SK-N-SH treated with all-trans-retinoic acid at 6 μM for 48 hours (cell line): ENCODE data around the gene TRAF1.

Source experiments
- ATAC-seq: fragments of 200-7000 bp; cut with Tn5 transposase; 3 replicates; pipeline ENCODE4 v1.9.1; 2020; ENCODE audit warnings: mild to moderate bottlenecking, moderate library complexity
- ARNTL ChIP-seq: fragments of 450-650 bp; formaldehyde crosslinking; IDR thresholded peaks from 2 replicates; pipeline ENCODE4 v1.5.0; 2020; ENCODE audit warnings: low read depth, mild to moderate bottlenecking, moderate library complexity, borderline replicate concordance
- BACH2 ChIP-seq: fragments of 250-450 bp; sonication (Bioruptor Pico); IDR thresholded peaks from 2 replicates; pipeline ENCODE4 v1.9.0; 2021; ENCODE audit warnings: mild to moderate bottlenecking, borderline replicate concordance
- CSDC2 ChIP-seq: fragments of 250-450 bp; sonication (Bioruptor Pico); IDR thresholded peaks from 2 replicates; pipeline ENCODE4 v1.5.0; 2020; ENCODE audit warnings: mild to moderate bottlenecking, moderate library complexity
- ESRRG ChIP-seq: fragments of 250-450 bp; sonication (Bioruptor Pico); IDR thresholded peaks from 2 replicates; pipeline ENCODE4 v1.6.1; 2021; ENCODE audit warnings: mild to moderate bottlenecking
- ISL1 ChIP-seq: fragments of 250-450 bp; sonication (Bioruptor Pico); IDR thresholded peaks from 2 replicates; pipeline ENCODE4 v2.1.2; 2022; ENCODE audit warnings: mild to moderate bottlenecking, moderate library complexity
- OSR1 ChIP-seq: fragments of 250-450 bp; sonication (Bioruptor Pico); IDR thresholded peaks from 2 replicates; pipeline ENCODE4 v1.8.0; 2022; ENCODE audit warnings: moderate library complexity, mild to moderate bottlenecking, inconsistent platforms
- PPARA ChIP-seq: fragments of 250-450 bp; sonication (Bioruptor Pico); IDR thresholded peaks from 2 replicates; pipeline ENCODE4 v1.5.0; 2020; ENCODE audit warnings: mild to moderate bottlenecking, borderline replicate concordance
- RARB ChIP-seq: fragments of 250-450 bp; sonication (Bioruptor Pico); IDR thresholded peaks from 2 replicates; pipeline ENCODE4 v1.8.0; 2021; ENCODE audit warnings: mild to moderate bottlenecking, moderate library complexity
- SNAI2 ChIP-seq: fragments of 250-450 bp; sonication (Bioruptor Pico); IDR thresholded peaks from 2 replicates; pipeline ENCODE4 v1.5.0; 2020; ENCODE audit warnings: mild to moderate bottlenecking, moderate library complexity
- TCF4 ChIP-seq: fragments of 250-450 bp; sonication (Bioruptor Pico); IDR thresholded peaks from 2 replicates; pipeline ENCODE4 v1.8.0; 2021; ENCODE audit warnings: mild to moderate bottlenecking, moderate library complexity, borderline replicate concordance
- TOX ChIP-seq: fragments of 250-450 bp; sonication (Bioruptor Pico); IDR thresholded peaks from 2 replicates; pipeline ENCODE4 v1.8.0; 2021; ENCODE audit warnings: mild to moderate bottlenecking, moderate library complexity, borderline replicate concordance
- ZC3H10 ChIP-seq: fragments of 250-450 bp; sonication (Bioruptor Pico); IDR thresholded peaks from 2 replicates; pipeline ENCODE4 v1.5.1; 2021; ENCODE audit warnings: mild to moderate bottlenecking, moderate library complexity
- ZFP3 ChIP-seq: fragments of 250-450 bp; sonication (Bioruptor Pico); IDR thresholded peaks from 2 replicates; pipeline ENCODE4 v1.5.0; 2020; ENCODE audit warnings: mild to moderate bottlenecking, moderate library complexity
- ZFP30 ChIP-seq: fragments of 450-650 bp; formaldehyde crosslinking; IDR thresholded peaks from 2 replicates; pipeline ENCODE4 v1.5.0; 2022; ENCODE audit warnings: mild to moderate bottlenecking, moderate library complexity
- ZNF565 ChIP-seq: fragments of 450-650 bp; formaldehyde crosslinking; conservative IDR thresholded peaks from 2 replicates; pipeline ENCODE4 v1.5.0; 2020; ENCODE audit warnings: low read depth, mild to moderate bottlenecking, moderate library complexity
- ZNF8 ChIP-seq: fragments of 450-650 bp; formaldehyde crosslinking; IDR thresholded peaks from 2 replicates; pipeline ENCODE4 v1.5.0; 2020; ENCODE audit warnings: mild to moderate bottlenecking, moderate library complexity
- TF ChIP-seq, protein P1 (sequence below): fragments of 250-450 bp; sonication (Bioruptor Pico); IDR thresholded peaks from 2 replicates; pipeline ENCODE4 v1.5.0; 2020; ENCODE audit warnings: mild to moderate bottlenecking, moderate library complexity
- TF ChIP-seq, protein P2 (sequence below): fragments of 250-450 bp; sonication (Bioruptor Pico); IDR thresholded peaks from 2 replicates; pipeline ENCODE4 v1.8.0; 2021; ENCODE audit warnings: low read depth, mild to moderate bottlenecking, moderate library complexity, borderline replicate concordance
- TF ChIP-seq, protein P3 (sequence below): fragments of 250-450 bp; sonication (Bioruptor Pico); IDR thresholded peaks from 2 replicates; pipeline ENCODE4 v1.5.1; 2021; ENCODE audit warnings: mild to moderate bottlenecking, moderate library complexity
- TF ChIP-seq, protein P4 (sequence below): fragments of 250-450 bp; sonication (Bioruptor Pico); IDR thresholded peaks from 2 replicates; pipeline ENCODE4 v1.8.0; 2020; ENCODE audit warnings: mild to moderate bottlenecking, moderate library complexity, borderline replicate concordance

Gene TRAF1

DNA sequence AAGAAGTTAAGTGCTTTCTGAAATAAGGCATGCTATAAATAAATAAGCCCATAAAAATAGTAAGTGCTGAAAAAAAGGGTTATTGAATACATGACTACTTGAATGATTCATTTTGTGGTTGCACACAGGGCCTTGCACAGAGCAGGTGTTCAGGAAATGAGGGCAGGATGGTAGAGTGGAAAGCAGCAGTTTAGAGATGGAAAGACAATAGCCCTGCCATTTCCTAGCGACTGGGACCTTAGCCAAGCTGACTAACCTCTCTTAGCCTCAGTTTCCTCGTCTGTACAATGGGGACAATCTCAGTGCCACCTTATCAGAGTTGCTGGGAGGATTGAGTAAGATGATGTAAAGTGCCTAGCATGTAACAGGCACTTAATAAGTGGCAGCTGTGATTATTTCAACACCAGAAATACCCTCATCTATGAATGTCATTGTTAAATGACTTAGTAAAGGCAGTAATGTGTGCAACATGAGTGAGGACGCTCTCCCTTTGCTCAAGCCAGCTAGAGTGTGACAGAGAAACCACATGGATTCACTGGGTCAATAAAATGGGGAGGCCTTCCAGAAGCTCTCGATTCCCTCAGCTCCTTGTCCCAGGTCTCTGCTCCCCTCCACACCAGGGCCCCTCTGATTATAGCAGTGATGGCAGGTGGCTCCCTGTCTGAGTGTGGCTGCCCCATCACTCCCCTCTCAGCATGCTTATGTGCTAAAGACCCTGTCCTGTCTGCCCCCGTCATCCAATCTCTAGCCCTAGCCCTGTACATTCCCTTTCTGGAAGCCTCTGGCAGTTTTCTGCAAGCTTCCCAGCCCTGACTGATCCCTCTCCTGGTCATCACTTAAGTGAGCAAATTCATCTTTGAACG lies 33.6 kb downstream of the TRAF1 start:
- ATAC-seq: peak; percentile 69
- no peak for TF ChIP-seq ZC3H10 (CRISPR knock-in tag)
- TF ChIP-seq, protein P1, sequence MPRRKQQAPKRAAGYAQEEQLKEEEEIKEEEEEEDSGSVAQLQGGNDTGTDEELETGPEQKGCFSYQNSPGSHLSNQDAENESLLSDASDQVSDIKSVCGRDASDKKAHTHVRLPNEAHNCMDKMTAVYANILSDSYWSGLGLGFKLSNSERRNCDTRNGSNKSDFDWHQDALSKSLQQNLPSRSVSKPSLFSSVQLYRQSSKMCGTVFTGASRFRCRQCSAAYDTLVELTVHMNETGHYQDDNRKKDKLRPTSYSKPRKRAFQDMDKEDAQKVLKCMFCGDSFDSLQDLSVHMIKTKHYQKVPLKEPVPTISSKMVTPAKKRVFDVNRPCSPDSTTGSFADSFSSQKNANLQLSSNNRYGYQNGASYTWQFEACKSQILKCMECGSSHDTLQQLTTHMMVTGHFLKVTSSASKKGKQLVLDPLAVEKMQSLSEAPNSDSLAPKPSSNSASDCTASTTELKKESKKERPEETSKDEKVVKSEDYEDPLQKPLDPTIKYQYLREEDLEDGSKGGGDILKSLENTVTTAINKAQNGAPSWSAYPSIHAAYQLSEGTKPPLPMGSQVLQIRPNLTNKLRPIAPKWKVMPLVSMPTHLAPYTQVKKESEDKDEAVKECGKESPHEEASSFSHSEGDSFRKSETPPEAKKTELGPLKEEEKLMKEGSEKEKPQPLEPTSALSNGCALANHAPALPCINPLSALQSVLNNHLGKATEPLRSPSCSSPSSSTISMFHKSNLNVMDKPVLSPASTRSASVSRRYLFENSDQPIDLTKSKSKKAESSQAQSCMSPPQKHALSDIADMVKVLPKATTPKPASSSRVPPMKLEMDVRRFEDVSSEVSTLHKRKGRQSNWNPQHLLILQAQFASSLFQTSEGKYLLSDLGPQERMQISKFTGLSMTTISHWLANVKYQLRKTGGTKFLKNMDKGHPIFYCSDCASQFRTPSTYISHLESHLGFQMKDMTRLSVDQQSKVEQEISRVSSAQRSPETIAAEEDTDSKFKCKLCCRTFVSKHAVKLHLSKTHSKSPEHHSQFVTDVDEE: no peak
- no peak for TF ChIP-seq TOX (CRISPR knock-in tag)
- TF ChIP-seq ZNF565: no peak
- TF ChIP-seq PPARA (CRISPR knock-in tag): no peak
- TF ChIP-seq ZFP3 (CRISPR knock-in tag): no peak
- no peak for TF ChIP-seq BACH2

DNA sequence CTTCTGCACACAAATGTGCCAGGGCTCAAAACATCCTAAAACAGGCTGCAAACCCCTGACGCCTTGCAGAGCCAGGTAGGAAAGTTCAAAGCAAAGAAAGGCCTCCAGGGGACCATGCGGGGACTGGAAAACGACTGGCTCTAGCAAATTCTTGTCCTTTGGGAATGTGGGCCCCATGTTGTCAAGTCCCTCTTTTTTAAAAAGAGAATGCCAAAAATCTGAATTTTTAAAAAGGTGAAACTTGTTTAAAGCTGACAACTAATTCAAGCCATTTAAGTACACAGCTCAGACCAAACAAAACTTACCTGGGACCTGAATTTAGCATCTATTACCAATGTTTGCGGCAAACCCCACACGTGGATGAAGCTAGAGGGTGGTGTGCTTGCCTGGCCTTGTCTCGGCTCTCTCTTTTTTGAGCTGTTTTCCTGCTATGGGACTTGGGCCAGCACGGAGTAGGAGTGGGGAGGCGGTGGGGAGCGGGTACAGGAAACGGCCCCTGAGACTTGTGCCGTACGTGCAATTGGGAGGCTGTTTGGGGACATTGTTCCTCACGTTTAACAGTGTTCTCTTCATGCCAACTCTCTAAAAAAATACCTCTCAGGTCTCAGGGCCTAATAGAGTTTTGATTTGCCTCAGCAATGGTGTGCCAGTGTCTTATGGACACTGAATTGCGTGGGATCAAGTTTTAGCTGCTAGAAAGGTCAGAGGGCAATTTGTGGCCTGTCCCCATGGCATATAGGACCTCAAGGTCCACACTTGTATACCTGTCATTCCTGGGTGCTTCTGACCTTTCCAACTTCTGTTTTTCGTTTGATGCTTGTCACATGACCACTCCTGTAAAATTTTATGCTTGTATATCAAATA lies 34.5 kb downstream of the TRAF1 start:
- no peak for TF ChIP-seq ESRRG (CRISPR knock-in tag)
- no peak for TF ChIP-seq ZNF8 (CRISPR knock-in tag)
- TF ChIP-seq PPARA (CRISPR knock-in tag): no peak
- TF ChIP-seq BACH2: no peak
- TF ChIP-seq, protein P2, sequence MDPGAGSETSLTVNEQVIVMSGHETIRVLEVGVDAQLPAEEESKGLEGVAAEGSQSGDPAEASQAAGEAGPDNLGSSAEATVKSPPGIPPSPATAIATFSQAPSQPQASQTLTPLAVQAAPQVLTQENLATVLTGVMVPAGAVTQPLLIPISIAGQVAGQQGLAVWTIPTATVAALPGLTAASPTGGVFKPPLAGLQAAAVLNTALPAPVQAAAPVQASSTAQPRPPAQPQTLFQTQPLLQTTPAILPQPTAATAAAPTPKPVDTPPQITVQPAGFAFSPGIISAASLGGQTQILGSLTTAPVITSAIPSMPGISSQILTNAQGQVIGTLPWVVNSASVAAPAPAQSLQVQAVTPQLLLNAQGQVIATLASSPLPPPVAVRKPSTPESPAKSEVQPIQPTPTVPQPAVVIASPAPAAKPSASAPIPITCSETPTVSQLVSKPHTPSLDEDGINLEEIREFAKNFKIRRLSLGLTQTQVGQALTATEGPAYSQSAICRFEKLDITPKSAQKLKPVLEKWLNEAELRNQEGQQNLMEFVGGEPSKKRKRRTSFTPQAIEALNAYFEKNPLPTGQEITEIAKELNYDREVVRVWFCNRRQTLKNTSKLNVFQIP (CRISPR knock-in tag): no peak
- TF ChIP-seq OSR1 (CRISPR knock-in tag): no peak
- TF ChIP-seq ARNTL (CRISPR knock-in tag): no peak
- no peak for TF ChIP-seq SNAI2
- no peak for TF ChIP-seq ZFP3 (CRISPR knock-in tag)
- TF ChIP-seq RARB (CRISPR knock-in tag): no peak
- TF ChIP-seq ZC3H10 (CRISPR knock-in tag): no peak
- no peak for ATAC-seq

DNA sequence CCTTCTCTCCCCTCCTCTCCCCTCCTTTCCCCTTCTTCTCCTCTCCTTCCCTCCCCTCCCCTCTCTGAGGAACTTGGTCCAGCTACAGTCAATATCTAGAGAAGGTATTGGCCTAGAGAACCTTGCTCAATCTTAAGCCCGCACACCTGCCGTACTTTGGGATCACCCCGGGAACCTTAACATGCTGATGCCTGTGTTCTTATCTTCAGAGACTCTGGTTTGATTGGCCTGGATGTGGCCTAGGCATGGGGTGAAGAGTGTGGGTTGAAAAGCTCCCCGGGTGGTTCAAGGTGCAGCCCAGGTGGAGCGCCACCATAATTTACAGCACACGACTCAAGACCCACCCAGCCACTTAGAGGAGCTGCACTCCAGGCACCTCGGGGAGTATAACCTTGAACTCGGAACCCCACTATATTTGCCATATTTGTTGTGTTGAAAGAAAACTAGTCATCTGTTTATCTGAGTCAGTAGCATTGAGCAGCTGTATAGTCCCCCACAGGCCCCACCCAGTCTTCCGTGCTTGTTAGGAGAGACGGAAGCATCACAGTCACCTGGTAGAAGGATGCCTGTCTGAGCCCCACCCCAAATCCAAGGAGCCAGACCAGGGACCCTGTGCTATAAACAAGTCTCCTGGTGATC lies 35.2 kb downstream of the TRAF1 start:
- TF ChIP-seq TCF4 (no peak), RARB (CRISPR knock-in tag) (no peak), ZFP30 (no peak), TOX (CRISPR knock-in tag) (no peak), CSDC2 (CRISPR knock-in tag) (no peak), ISL1 (CRISPR knock-in tag) (no peak), PPARA (CRISPR knock-in tag) (no peak), ZNF565 (no peak), ARNTL (CRISPR knock-in tag) (no peak), ESRRG (CRISPR knock-in tag) (no peak), ZC3H10 (CRISPR knock-in tag) (no peak), BACH2 (no peak), ZNF8 (CRISPR knock-in tag) (no peak)
- TF ChIP-seq, protein P3, sequence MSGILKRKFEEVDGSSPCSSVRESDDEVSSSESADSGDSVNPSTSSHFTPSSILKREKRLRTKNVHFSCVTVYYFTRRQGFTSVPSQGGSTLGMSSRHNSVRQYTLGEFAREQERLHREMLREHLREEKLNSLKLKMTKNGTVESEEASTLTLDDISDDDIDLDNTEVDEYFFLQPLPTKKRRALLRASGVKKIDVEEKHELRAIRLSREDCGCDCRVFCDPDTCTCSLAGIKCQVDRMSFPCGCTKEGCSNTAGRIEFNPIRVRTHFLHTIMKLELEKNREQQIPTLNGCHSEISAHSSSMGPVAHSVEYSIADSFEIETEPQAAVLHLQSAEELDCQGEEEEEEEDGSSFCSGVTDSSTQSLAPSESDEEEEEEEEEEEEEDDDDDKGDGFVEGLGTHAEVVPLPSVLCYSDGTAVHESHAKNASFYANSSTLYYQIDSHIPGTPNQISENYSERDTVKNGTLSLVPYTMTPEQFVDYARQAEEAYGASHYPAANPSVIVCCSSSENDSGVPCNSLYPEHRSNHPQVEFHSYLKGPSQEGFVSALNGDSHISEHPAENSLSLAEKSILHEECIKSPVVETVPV (CRISPR knock-in tag): no peak
- TF ChIP-seq, protein P4, sequence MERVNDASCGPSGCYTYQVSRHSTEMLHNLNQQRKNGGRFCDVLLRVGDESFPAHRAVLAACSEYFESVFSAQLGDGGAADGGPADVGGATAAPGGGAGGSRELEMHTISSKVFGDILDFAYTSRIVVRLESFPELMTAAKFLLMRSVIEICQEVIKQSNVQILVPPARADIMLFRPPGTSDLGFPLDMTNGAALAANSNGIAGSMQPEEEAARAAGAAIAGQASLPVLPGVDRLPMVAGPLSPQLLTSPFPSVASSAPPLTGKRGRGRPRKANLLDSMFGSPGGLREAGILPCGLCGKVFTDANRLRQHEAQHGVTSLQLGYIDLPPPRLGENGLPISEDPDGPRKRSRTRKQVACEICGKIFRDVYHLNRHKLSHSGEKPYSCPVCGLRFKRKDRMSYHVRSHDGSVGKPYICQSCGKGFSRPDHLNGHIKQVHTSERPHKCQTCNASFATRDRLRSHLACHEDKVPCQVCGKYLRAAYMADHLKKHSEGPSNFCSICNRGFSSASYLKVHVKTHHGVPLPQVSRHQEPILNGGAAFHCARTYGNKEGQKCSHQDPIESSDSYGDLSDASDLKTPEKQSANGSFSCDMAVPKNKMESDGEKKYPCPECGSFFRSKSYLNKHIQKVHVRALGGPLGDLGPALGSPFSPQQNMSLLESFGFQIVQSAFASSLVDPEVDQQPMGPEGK: no peak
- no peak for ATAC-seq
